T-cell (primary cell): ENCODE measurements around the gene TSSK6. TPM values are rescaled to one million over a fixed set of nuclear protein-coding genes. Genes with fewer than 3 reads are reported as not detected.

Experiments
- ATAC-seq, 4 experiments: fragments of 200-7000 bp in 3 of 4; fragments of 150-1000 bp in 1 of 4; cut with Tn5 transposase; replicated peaks in 1 of 4; 1 replicate in 3 of 4; 2 replicates in 1 of 4; pipeline ENCODE4 v1.10.0; 2021; ENCODE audit warnings: moderate library complexity in 3 of 4, mild to moderate bottlenecking in 2 of 4, moderate number of reproducible peaks in 1 of 4
- CTCF ChIA-PET, 2 donors: fragments of 300-600 bp; sonication (Branson Sonifier 250); formaldehyde crosslinking; loops; one replicate each; lab custom pipeline; 2022; ENCODE audit warnings: antibody characterized with exemption in 2 of 2; lab: Charles Lee
- POLR2A ChIA-PET, 2 donors: fragments of 300-600 bp; sonication (Branson Sonifier 250); formaldehyde crosslinking; loops; one replicate each; lab custom pipeline; 2022; ENCODE audit warnings: antibody characterized with exemption in 2 of 2; lab: Charles Lee
- DNase-seq, 35 experiments: peaks; one replicate each; pipeline versions ENCODE4 v3.0.0 to v3.0.0-alpha.2; 2013 to 2023
- H3K27ac ChIP-seq: one replicate; pipeline ENCODE4 v1.5.1; 2013; ENCODE audit warnings: low read length
- H3K27me3 ChIP-seq, 2 experiments: replicated peaks in 1 of 2; 1 replicate in 1 of 2; 2 replicates in 1 of 2; pipeline versions ENCODE4 v1.6.1 to v1.7.0; 2013; ENCODE audit warnings: low read length in 1 of 2, mixed read lengths in 1 of 2; ENCODE audit not compliant: control insufficient read depth in 2 of 2, insufficient read depth in 2 of 2; ENCODE audit errors: extremely low read depth in 1 of 2
- H3K36me3 ChIP-seq, 2 donors: 1 replicate in 1 of 2; 2 replicates in 1 of 2; pipeline versions ENCODE4 v1.6.1 to v1.7.0; 2013; ENCODE audit warnings: low read length in 1 of 2; ENCODE audit not compliant: control insufficient read depth in 2 of 2, insufficient read depth in 1 of 2; ENCODE audit errors: extremely low read depth in 1 of 2
- H3K4me1 ChIP-seq, 2 experiments: 1 replicate in 1 of 2; 2 replicates in 1 of 2; pipeline versions ENCODE4 v1.6.1 to v1.7.0; 2013; ENCODE audit warnings: low read length in 2 of 2, mixed read lengths in 1 of 2; ENCODE audit not compliant: insufficient read depth in 2 of 2, control insufficient read depth in 1 of 2; ENCODE audit errors: extremely low read depth in 1 of 2
- H3K4me3 ChIP-seq, 2 donors: 1 replicate in 1 of 2; 2 replicates in 1 of 2; pipeline versions ENCODE4 v1.5.1 to v1.7.0; 2013; ENCODE audit warnings: mild to moderate bottlenecking in 2 of 2, low read length in 1 of 2, moderate library complexity in 1 of 2; ENCODE audit not compliant: control insufficient read depth in 1 of 2; ENCODE audit errors: extremely low read depth in 1 of 2
- H3K9me3 ChIP-seq: 2 replicates; pipeline ENCODE4 v1.7.0; 2013
- H3K27ac Mint-ChIP-seq, 2 donors: one replicate each; pipeline ENCODE4 v1.8.0; 2020 to 2021; ENCODE audit warnings: mild to moderate bottlenecking in 2 of 2, mixed read lengths in 2 of 2
- H3K27me3 Mint-ChIP-seq, 2 donors: one replicate each; pipeline ENCODE4 v1.8.0; 2021 to 2022; ENCODE audit warnings: mixed read lengths in 2 of 2
- H3K36me3 Mint-ChIP-seq: one replicate; pipeline ENCODE4 v1.8.0; 2021; ENCODE audit warnings: mixed read lengths
- H3K4me1 Mint-ChIP-seq, 3 donors: one replicate each; pipeline ENCODE4 v1.8.0; 2020 to 2022; ENCODE audit warnings: mixed read lengths in 3 of 3, mild to moderate bottlenecking in 1 of 3
- H3K4me3 Mint-ChIP-seq, 3 donors: one replicate each; pipeline ENCODE4 v1.8.0; 2020 to 2022; ENCODE audit warnings: mild to moderate bottlenecking in 3 of 3, mixed read lengths in 3 of 3, moderate library complexity in 3 of 3
- H3K9me3 Mint-ChIP-seq, 3 donors: one replicate each; pipeline ENCODE4 v1.8.0; 2020 to 2022; ENCODE audit warnings: mixed read lengths in 3 of 3
- WGBS: methylation state at CpG from one replicate; pipeline ENCODE4 v1.1.5; 2013; ENCODE audit warnings: missing lambda C conversion rate; ENCODE audit not compliant: insufficient coverage; 5-methylcytosine and 5-hydroxymethylcytosine counted together
- total RNA-seq, 35 experiments: library from RNA in 6 of 35; stranded (reverse) in 6 of 35; fragments of 120-200 nt in 1 of 35; gene quantifications; one replicate each; pipeline versions ENCODE4 v1.2.1 to v1.2.4 and lab custom pipeline; 2013 to 2026

Gene TSSK6
- 10 to 100 TPM in 3 of 5 donors, 1 to 10 TPM in 2; 3.9 to 13.0 (median 11.0) TPM for total RNA-seq
- total RNA-seq (2013) = 2.8 TPM
- 1.1 to 8.9 (median 4.4) reads per million in 29 experiments for total RNA-seq (lab: John Stamatoyannopoulos, UW)

GRCh38 chr19:19514881-19515641, at the start of gene TSSK6:
Gene TSSK6, minus strand, starts transcription at chr19:19515548. Its CDS starts 121 bp downstream, at chr19:19515427.
- Histone ChIP-seq H3K4me3 (peak within 1 kb of the TSS; percentile 75 to 89), H3K27ac (peak within 1 kb of the TSS; percentile 76), H3K9me3 (no peaks in the 10 kb centered on the region), H3K27me3 (no peaks in the 10 kb centered on the region), H3K4me1 (peaks cover 4 to 55% of the 10 kb centered on the region in 2 experiments), H3K36me3 (peaks cover 3 to 9% of the 10 kb centered on the region in 2 donors)
- Mint-ChIP-seq H3K36me3 (peaks cover 7% of the 10 kb centered on the region), H3K9me3 (no peaks in the 10 kb centered on the region), H3K27me3 (no peaks in the 10 kb centered on the region), H3K27ac (peak within 1 kb of the TSS; percentile 93 to 94), H3K4me1 (peaks cover 20 to 41% (median 28%) of the 10 kb centered on the region in 3 donors), H3K4me3 (peak within 1 kb of the TSS; percentile 90 to 96 (median 94))
- POLR2A ChIA-PET = no interaction called here
- CTCF ChIA-PET = no interaction called here
- DNase-seq (no peak), ATAC-seq (no peak)
- WGBS = 93% methylated on average over 73 of the region's 74 CpGs

- CTCF ChIA-PET = no interaction called here
Measured at GRCh38 chr19:19563348-19563848, 48.0 kb upstream of the TSSK6 start.

GRCh38 chr19:19562665-19563347, 47.5 kb upstream of the TSSK6 start:
- Mint-ChIP-seq H3K9me3 (no peaks in the 10 kb centered on the region), H3K4me1 (peaks cover 21 to 27% (median 23%) of the 10 kb centered on the region in 3 donors), H3K4me3 (no peak overlapping the region), H3K27ac (peak overlapping the region in 1 of 2 donors; percentile 52), H3K36me3 (peaks cover 35% of the 10 kb centered on the region), H3K27me3 (no peaks in the 10 kb centered on the region)
- ChIA-PET CTCF (no interaction called here), POLR2A (no interaction called here)
- Histone ChIP-seq H3K27ac (no peak overlapping the region), H3K9me3 (no peaks in the 10 kb centered on the region), H3K27me3 (no peaks in the 10 kb centered on the region), H3K4me3 (no peak overlapping the region), H3K36me3 (peaks cover 5 to 27% of the 10 kb centered on the region in 2 donors), H3K4me1 (peaks cover 7 to 19% of the 10 kb centered on the region in 2 experiments)
- WGBS = 98% methylated on average over 5 of the region's 17 CpGs
- DNase-seq = peak in 30 of 35 experiments; percentile 18 to 62 (median 34)
- peak; percentile 80 to 87 (median 82) for ATAC-seq

More at GRCh38 chr19:19563348-19563848, 48.0 kb upstream of the TSSK6 start:
- Histone ChIP-seq H3K9me3 (no peaks in the 10 kb centered on the region), H3K27me3 (no peaks in the 10 kb centered on the region), H3K4me1 (peaks cover 7 to 19% of the 10 kb centered on the region in 2 experiments), H3K36me3 (peaks cover 5 to 29% of the 10 kb centered on the region in 2 donors), H3K27ac (no peak overlapping the region), H3K4me3 (no peak overlapping the region)
- 100% methylated on average over 7 of the region's 17 CpGs for WGBS
- no peak overlapping the region for H3K4me3 Mint-ChIP-seq
- DNase-seq (no peak), ATAC-seq (peak in 1 of 4 experiments; percentile 12)
- H3K27me3 Mint-ChIP-seq = no peaks in the 10 kb centered on the region
- H3K9me3 Mint-ChIP-seq = no peaks in the 10 kb centered on the region
- H3K36me3 Mint-ChIP-seq = peaks cover 36% of the 10 kb centered on the region
- POLR2A ChIA-PET = no interaction called here
- H3K4me1 Mint-ChIP-seq = peaks cover 21 to 26% (median 23%) of the 10 kb centered on the region in 3 donors
- H3K27ac Mint-ChIP-seq = peak overlapping the region in 1 of 2 donors; percentile 52

GRCh38 chr19:19561946-19562664, 46.8 kb upstream of the TSSK6 start:
- Histone ChIP-seq H3K27me3 (no peaks in the 10 kb centered on the region), H3K4me1 (peaks cover 7 to 19% of the 10 kb centered on the region in 2 experiments), H3K9me3 (no peaks in the 10 kb centered on the region), H3K27ac (no peak overlapping the region), H3K36me3 (peaks cover 3 to 20% of the 10 kb centered on the region in 2 donors), H3K4me3 (no peak overlapping the region)
- ChIA-PET CTCF (no interaction called here), POLR2A (no interaction called here)
- Mint-ChIP-seq H3K4me3 (no peak overlapping the region), H3K27me3 (no peaks in the 10 kb centered on the region), H3K9me3 (no peaks in the 10 kb centered on the region), H3K36me3 (peaks cover 32% of the 10 kb centered on the region), H3K27ac (peak overlapping the region in 1 of 2 donors; percentile 15), H3K4me1 (peaks cover 21 to 27% (median 23%) of the 10 kb centered on the region in 3 donors)
- no peak for DNase-seq
- ATAC-seq = no peak
- WGBS = 94% methylated on average over 19 of the region's 26 CpGs

GRCh38 chr19:19559931-19560330, 44.6 kb upstream of the TSSK6 start:
- POLR2A ChIA-PET = no interaction called here
- CTCF ChIA-PET = interaction anchor here in 1 of 2 donors (0.7 kb wide), 1 partner anchor 44 kb away, joined by 3 read pairs; no protein-coding TSS in a partner anchor
- peaks cover 3 to 14% of the 10 kb centered on the region in 2 donors for H3K36me3 ChIP-seq
- 75% methylated on average over 3 of the region's 4 CpGs for WGBS
- Mint-ChIP-seq H3K27ac (peak overlapping the region; percentile 58 to 63), H3K36me3 (peaks cover 28% of the 10 kb centered on the region), H3K4me3 (peak overlapping the region in 1 of 3 donors; percentile 30), H3K9me3 (no peaks in the 10 kb centered on the region), H3K27me3 (no peaks in the 10 kb centered on the region), H3K4me1 (peaks cover 21 to 27% (median 23%) of the 10 kb centered on the region in 3 donors)
- no peaks in the 10 kb centered on the region for H3K9me3 ChIP-seq
- H3K4me1 ChIP-seq = peaks cover 7 to 20% of the 10 kb centered on the region in 2 experiments
- ATAC-seq (peak; percentile 46 to 71 (median 55)), DNase-seq (peak in 2 of 35 experiments; percentile 27)
- H3K4me3 ChIP-seq = no peak overlapping the region
- no peaks in the 10 kb centered on the region for H3K27me3 ChIP-seq
- H3K27ac ChIP-seq = peak overlapping the region; percentile 23
